NCI-H146 (cell line): ENCODE measurements around the gene FSTL4.
"Not testable (repeated sequence)": the region's sequence is repeated elsewhere in the genome, so short reads cannot be mapped to it uniquely, and the experiment has no call there.

Experiments
- DNase-seq: peaks from one replicate; lab custom pipeline; 2025; lab: John Stamatoyannopoulos, UW

Gene FSTL4

DNA sequence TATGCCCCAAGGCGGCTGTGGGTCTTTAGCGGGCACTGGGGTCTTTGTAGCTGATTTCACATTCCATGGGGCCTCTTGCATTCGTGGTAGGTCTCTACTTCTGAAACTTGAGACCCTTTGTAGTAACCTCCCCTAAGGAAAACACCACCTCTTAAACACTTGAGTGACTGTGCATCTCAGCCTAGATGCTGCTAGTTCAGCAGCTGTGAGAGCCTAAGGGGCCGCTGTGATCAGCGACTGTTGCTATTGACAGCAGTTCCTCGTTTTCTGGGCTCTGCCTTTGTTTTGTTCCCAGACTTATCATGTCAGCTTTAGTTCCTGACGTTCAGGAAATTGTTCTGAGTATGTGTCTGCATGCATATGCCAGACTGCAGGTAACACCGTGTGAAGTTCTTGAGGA is 389.4 kb downstream of the FSTL4 start:
- no peak for DNase-seq

DNA sequence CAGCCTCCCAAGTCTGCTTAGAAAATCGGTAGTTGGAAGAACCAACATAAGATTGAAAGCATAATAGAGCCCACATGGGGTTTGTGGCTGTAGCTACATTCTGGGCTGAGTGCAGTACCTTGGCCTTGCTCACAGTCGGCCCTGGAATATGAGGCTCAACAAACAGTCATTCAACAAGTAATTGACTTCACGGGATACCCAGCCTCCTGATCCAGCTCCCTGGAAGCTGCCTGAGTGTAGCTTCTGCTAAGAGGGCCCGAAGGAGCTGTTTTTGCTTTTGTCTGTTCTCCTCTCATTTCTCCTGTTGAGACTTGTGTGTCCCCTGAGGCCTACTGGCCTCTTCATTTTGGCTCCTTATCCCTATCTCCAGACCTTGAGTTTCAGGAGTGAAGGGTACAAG is 389.8 kb downstream of the FSTL4 start:
- DNase-seq = no peak

DNA sequence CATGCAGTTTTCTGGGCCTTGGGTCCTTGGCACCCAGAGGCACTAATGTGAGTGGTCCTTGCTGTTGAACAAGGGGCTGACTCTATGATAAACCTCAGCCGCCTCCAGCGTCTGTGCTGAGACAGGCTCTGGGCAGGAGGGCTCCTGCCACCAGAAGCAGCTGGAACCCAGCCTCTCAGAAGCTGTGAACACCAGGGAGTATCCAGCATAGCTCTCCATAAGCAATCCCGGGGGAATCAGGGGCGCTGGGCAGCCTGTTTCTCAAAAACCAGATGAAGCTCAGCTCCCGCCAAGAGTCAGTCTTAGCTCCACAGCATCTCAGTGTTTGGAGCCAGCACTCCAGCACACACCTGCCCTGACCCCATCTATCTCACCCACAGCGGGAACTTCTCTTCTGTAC is 390.3 kb downstream of the FSTL4 start:
- DNase-seq = no peak

DNA sequence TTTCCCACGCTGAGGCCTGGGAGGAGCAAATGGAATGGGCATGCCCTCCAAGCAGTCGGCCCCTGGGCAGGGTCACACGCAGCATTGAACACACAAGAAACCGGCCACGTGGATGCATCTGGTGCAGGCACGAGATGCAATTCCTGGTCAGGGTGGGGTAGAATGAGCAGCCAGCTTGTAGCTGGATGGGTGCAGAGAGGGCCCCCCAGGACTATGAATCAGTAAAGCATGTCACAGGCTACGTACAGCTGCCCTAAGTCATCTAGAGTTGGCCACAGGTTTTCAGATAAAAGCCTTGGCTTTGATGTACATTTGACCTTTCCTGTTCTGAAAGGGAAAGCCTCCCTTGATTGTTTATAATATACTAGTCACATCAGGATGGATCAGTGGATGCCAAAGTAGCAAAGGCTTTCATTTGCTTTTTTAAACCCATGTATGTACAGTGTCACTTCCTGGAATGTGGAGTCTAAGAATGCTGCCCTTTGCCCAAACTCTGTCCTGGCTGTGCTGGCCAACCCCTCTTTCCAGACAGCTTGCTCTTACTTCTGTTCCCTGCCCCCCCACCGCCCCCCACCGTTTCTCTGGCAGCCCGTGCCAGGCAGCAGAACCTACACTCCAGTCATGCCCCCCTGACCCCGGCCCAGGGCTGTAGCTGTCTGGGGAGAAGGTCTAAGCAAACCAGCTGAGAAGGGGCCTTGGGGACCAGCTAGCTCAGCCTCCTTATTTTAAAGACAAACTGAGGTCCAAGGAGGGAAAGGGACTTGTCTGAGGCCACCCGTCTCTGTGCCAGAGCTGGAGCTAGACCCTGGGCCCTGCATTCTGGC is 391.3 kb downstream of the FSTL4 start:
- no peak for DNase-seq

DNA sequence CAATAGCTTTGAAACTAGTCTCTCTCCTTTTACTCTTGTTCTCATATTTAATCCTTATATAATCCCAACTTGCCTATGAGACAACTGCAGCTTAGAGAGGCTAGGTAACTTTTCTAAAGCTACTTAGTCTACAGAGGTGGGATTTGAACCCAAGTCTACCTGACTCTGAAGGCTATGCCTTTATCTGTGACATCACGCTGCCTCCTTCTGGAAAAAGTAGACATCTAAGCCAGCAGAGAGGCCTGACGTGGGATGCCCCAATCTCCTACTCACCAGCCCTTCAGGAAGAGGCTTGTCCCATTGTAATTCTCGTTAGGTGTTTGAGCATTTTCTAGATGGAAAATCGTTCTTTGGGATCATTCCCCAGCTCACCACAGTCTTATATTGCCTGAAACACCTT is 393.0 kb downstream of the FSTL4 start:
- DNase-seq = no peak

DNA sequence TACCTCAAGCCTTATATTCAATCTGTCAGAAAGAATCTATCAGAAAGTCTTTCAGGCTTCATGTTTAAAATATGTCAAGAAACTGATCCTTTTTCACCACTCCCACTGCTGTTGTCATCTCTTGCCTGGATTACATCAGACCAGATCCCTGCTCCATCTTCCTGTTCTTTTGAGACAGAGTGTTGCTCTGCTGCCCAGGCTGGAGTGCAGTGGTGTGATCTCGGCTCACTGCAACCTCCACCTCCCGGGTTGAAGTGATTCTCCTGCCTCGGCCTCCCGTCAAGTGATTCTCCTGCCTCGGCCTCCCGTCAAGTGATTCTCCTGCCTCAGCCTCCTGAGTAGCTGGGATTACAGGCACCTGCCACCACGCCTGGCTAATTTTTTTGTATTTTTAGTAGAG is 396.2 kb downstream of the FSTL4 start:
- not testable (repeated sequence) for DNase-seq

DNA sequence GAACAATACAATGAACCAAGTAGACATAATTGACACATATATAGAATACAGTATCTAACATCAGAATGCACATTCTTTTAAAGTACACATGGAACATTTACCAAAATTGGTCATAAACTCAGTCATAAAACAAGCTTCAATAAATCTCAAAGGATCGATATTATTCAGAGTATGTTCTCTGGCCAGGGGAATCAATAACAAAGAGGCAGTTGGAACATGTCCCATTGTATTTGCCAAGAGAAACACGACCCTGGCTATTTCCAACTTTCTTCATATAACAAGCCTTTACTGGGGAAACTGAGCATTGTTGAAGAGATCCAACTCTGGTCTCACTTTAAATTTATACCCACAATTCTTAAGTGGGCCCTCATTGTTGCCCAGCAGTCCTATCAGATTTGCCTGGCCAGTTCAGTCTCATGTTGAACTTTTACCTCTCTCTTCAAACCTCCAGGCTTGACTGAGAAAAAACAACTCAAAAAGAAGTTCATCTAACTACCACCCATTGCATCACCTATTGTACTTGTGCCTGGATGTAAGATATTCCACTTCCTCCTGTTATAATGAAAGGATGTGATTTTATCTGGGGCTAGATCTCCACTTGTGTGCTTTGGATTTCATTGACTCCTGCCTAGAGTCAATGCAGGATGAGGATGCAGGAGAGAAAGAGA is 398.1 kb downstream of the FSTL4 start:
- DNase-seq = no peak

DNA sequence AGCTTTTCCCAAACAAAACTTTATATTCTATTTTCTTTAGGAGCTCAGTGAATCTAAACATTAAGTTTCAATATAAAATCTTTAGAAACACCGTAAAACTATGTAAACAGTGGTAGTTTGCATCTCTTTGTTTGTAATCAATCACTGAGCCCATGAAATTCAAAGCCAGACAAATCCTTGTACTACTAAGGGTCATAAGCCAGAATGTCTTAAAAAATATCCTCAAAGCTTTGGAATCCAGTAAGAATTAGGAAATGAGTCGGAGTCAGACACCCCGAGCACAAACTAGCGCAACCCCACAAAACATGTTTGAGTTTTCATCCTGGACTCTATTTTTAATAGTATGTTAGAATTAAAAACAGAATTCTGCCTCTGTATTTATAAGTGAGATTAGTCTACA is 406.7 kb downstream of the FSTL4 start:
- DNase-seq = no peak

DNA sequence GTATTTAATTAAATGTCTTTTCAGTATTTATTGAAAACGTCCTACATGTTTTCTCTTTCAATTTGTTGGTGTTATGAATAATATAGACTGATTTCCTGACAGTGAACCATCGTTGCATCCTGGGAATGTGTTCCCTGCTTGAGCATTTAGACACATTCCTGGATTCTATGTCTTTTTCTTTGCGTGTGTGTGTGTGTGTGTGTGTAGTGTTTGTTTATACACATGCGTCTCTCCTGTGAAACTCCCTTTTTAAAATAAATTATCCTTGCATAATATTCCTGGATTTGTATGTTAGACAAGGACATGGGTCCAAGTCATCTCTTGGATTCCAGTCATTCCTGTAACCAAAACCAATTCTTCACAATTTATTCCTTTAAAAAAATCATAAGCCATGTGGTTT is 407.1 kb downstream of the FSTL4 start:
- no peak for DNase-seq

DNA sequence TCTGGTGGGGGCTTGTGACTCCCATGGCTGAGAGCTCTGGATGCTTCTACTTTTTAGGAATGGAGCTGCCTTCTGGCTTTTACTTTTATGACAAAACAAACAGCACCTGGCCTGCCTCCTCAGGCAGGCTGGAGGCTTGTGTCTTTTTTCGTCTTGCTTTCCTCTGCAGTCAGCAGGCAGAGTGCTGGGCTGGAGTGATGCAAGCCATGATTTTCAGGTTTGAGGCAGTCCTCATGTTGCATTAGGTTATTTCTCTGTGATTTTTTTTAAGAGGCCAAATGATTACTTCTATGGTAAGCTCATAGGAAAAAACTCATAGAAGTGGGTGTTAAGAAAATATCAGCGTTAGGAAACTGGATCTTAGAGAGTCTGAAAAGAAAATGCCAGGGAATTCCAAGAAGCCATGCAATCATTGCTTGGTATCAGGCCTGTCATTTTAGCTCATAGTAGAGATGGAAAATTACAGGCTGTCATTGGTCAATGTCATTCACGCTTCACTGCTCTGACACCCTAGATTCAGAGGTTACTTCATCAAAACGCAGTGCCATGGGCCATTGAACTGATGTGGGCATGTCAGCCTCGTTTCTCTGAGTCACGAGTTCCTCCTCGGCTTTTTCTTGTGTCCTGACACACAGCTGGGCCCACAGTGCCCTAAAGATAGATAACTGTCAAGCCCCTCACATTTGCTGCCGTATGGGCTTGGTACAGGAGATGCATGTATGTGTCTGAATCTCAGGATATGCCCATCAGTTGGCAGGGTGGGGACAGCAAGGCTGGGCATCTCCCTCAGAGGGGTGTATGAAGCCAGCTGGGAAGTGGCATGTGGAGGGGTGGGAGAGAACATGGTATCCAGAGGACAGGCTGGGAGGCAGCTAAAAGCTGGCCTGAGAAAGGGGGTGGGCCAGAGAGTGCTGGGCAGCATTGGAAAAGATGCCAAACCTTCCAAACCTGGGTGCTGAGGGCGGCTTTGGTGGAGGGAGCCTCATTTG is 408.7 kb downstream of the FSTL4 start:
- DNase-seq = no peak

DNA sequence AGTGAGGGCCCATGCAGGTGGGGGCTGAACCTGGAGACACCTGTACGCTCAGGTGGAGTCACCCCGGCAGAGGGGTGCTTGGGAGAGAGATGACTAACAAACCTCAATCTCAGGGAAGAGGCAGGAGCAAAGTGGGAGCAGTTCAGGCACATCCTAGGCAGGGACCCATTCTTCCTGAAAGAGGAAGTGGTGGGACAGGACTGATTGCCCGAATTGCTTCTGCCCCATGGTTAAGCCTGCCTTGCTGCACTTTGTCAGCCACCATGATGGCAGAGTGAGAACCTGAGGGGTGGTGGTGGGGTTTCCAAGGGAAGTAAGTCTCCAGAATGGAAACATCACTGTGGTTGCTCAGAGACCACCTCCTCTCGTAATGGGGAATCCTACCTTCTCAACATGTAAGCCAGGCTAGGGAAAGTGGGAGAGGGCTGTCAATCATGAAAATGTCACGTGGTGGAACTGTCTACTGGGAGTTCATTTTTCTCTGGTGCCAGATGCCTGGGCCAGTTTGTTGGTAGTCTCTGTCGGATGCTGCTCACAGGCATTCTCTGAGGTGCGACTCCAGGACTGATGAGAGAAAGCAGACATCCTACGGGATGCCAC is 410.2 kb downstream of the FSTL4 start:
- DNase-seq = no peak

DNA sequence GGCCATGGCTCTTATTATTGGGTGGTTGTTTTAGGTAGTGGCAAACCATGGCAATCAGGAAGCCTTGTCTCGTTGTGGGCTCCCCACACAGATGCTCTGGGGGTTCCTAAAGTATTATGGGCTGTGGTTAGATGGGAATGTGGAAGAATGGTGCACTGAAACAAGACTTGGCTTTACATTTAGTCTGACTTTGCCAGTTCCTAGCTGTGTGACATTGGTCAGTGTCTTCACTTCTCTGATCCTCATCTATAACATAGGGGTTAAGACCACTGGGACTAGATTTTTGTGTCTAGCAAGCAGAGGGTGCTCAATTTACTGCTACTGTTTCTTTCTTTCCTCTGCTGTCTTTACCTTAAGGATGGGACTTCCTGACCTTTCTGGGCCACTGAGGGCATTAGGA is 411.0 kb downstream of the FSTL4 start:
- no peak for DNase-seq

DNA sequence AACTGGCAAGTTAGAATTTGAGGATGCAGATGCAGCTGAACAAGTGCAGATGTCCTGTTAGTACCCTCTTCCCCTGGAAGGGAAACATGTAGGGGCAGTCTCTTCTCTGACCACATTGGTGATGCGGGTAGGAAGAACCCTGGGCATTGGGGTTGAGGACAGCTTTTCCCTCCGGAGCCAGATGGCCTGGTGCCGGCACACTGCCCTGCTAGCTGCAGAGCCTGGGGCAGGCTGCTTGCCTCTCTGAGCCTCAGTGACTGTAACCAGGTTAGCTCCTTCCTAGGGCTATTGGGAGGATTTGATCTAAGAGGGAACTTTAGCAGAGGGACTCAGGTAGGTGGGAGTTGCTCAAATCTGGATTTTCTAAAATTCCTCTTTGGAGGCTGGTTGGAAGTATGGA is 412.1 kb downstream of the FSTL4 start:
- DNase-seq = no peak

DNA sequence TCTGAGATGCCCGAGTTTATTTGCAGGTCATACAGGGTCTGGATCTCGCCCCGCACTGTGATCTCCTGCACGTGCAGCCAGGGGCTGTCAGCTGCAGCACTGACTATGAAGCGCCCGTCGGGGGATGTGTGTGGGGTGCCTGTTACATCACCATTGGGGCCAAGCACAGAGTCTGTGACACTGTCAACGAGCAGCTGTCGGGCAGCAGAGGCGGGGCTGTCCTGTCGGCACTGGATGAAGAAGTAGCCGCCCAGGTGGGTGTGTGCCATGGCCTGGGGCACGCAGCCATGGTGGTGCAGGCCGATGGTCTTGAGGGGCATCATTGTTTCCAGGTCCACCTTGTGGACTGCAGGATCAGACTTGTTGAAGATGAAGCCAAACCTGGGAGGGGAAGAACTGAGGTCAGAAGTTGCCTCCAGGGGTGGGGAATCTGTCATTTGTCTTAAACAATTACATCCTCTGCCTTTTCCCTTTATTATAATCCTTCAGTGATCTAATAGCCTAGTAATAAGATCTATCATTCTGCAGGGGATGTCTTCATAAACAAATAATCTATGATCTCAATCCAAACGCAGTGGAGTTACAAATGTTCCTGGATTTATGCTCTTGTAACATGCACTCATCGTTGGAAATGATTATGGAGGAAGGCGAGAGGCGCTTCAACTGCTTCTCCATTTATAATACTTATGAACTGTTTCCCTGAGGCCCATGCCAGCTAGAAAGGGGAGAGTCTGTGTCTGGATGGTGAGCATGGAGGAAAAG is 412.7 kb downstream of the FSTL4 start:
- DNase-seq = no peak

DNA sequence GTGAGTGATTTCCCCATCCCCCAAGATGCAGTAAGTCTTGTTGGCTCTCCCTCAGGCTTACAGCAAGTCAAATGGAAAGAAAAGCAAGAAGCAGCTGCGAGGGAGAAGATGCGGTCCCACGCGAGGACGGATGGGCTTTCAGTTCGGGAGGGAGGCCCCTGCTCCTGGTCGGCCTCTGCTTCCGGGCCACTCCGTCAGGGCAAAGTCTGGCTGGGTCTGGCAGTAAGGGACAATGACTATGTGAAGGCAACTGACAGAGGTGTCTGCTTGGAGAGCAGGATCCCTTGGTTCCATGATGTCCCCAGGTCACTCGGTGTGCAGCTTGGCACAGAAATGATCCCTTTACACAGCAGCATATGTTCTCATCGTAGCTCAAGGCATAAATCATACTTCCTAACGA is 413.8 kb downstream of the FSTL4 start:
- DNase-seq = no peak

DNA sequence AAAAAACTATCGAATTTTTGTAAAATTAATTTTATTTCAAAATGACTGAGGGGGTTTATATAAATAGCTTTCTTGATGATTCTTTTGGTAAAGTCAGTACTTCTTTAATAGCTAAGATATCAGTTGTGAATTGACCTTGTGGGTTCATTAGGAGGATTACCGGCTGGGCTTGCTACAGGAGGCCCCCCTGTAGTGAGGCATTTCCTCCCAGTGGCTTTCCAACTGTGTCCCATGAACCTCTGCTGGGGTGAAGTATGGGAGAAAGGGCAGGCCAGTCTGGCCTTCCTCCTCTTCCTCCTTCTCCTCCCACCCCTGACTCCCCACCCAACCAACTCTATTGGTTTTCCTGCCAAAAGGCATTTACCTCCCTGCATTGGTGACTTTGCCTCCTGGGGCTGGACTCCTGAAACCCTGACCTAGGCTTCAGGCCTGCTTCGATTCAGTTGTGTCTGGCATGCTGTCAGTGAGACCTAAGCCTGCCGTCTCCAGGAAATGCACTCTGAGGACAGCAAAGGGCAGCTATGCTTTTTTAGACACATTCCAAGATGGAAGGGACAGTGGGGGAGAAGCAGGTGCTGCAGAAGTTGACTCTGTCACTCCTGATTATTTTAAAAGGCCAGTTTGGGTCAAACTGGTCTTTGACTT is 415.8 kb downstream of the FSTL4 start:
- DNase-seq = no peak

DNA sequence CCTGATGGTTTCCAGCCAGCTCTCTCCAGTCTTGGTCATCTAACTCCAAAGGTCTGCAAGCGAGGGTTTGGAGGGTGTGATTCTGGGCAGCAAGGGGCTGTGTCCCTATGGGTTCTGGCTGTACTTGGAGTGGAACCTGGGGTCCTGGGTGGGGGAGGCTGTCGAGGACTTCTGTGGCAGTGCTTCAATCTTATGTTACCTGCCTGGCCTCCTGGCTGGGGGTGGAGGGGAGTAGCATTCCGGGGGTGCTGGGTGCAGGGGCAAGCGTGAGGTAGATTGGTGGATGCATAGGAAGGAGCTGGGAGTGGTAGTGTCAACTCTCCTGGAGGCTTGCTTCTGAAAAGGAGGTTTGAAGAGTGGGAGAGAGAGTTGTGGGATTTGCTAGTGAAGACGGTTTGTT is 417.1 kb downstream of the FSTL4 start:
- DNase-seq = no peak

DNA sequence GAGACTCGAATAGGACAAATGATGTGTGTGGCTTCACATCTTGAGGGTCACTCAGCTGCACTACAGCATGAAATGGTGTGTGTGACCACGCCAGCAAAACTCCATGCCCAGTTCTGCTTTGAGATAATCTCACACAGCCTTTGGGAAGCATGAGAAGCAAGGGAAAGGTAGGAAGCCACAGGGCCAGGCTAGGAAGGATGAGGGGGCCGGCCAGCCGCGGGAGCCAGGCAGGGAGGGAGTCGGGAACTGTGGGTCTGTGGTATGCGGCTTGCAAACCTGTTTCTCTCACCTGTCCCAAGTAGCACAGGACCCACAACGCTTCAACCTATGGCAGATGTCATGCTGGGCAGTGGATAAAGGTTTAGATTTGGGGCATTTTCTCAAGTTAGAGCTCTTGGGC is 418.5 kb downstream of the FSTL4 start:
- DNase-seq = no peak

DNA sequence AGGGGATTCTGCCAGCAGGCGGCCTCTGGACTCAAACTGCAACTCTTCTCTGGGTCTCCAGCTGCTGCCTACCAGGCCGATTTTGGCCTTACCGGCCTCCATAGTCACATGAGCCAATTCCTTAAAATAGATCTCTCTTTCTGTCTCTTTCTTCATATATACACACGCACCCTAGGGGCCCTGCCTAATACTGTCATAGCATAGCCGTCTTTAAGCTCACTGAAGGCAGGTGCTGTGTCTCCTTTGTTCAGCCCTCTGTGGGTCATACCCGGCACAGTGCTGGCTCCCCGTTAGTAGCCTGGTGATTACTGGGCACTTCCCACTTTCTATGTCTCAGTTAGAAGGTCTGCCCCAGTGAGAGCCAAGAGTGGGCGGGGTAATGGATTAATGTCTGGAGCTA is 419.6 kb downstream of the FSTL4 start:
- no peak for DNase-seq

DNA sequence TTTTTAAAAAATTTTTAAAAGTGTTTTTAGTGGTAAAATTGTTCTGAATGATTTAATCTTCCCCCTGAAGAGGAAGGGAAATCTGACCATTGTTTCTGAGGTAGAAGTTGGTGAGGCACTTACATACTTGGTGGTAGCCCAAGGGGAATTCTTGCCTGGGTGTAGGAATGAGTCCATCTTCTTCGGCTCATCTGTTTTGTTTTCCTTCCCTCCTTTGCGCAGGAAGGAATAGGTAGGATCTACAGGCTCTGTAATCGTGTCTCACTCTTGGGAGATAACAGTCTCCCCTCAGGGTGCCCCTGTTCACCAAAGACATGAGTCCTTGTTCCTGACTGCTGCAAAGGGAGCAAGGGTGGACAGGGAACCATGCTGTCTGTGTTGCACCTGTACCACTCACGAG is 422.5 kb downstream of the FSTL4 start:
- DNase-seq = no peak

DNA sequence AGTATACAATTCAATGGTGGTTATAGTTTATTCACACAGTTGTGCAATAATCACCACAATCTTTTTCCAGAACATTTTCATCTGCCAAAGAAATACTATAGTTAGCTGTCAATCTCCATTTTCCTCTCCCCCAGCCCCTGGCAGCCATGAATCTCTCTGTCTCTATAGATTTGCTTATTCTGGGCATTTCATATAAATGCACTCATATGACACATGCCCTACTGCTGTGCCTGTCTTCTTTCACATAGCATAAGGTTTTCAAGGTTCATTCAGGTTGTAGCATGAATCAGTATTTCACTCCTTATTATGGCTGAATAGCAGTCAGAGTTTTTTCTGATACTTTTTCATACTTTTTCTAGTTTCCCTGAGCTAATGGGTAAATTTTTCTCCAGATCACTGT is 432.9 kb downstream of the FSTL4 start:
- DNase-seq = no peak
